ENCODE measurements around the gene KAT7. TPM values are rescaled to one million over a fixed set of nuclear protein-coding genes. Genes with fewer than 3 reads are reported as not detected.

The KAT7 gene
- total RNA-seq, 2 experiments from 2014 or later: 63.5 to 93.0 TPM

Other genes with a start within 250 kb of the KAT7 start
- under 1 TPM; 0.09 TPM for gene NXPH3, start 212.8 kb upstream of the KAT7 start, total RNA-seq
- gene SPOP, start 110.6 kb upstream of the KAT7 start, total RNA-seq: 10 to 100 TPM; 57.0 to 64.6 TPM
- 10 to 100 TPM; 43.9 to 59.4 TPM for gene SLC35B1, start 80.7 kb upstream of the KAT7 start, total RNA-seq
- gene FAM117A, start 24.6 kb upstream of the KAT7 start, total RNA-seq: 10 to 100 TPM; 14.1 to 15.4 TPM
- not detected for gene TAC4, start 59.4 kb downstream of the KAT7 start, total RNA-seq
- under 1 TPM; 0.85 to 0.86 TPM for gene DLX4, start 180.5 kb downstream of the KAT7 start, total RNA-seq
- gene DLX3, start 206.5 kb downstream of the KAT7 start, total RNA-seq: under 1 TPM in 1 of 2 experiments, not detected in 1; 0.09 TPM

Measured in activated CD4-positive, alpha-beta T cell treated with anti-CD3 and anti-CD28 coated beads for 36 hours (primary cell).